KMS-11 (cell line): ENCODE measurements around the gene DNTTIP2.
"Not testable (repeated sequence)": the region's sequence is repeated elsewhere in the genome, so short reads cannot be mapped to it uniquely, and the experiment has no call there.

Source experiments
- H2AFZ ChIP-seq: fragments of 200-600 bp; sonication (generic); 2 replicates; pipeline ENCODE4 v1.6.1; 2016; ENCODE audit warnings: antibody characterized with exemption, mixed run types, low read depth
- H3K27ac ChIP-seq: fragments of 200-600 bp; sonication (generic); 2 replicates; pipeline ENCODE4 v1.6.1; 2016; ENCODE audit warnings: mild to moderate bottlenecking, mixed run types
- H3K27me3 ChIP-seq: fragments of 200-600 bp; sonication (generic); 2 replicates; pipeline ENCODE4 v1.6.1; 2017; ENCODE audit warnings: mild to moderate bottlenecking, low read depth, mixed run types, moderate library complexity; ENCODE audit not compliant: insufficient read depth
- H3K36me3 ChIP-seq: fragments of 200-600 bp; sonication (generic); 2 replicates; pipeline ENCODE4 v1.6.1; 2017; ENCODE audit warnings: mild to moderate bottlenecking, mixed run types; ENCODE audit not compliant: insufficient read depth
- H3K4me1 ChIP-seq: fragments of 200-600 bp; sonication (generic); 2 replicates; pipeline ENCODE4 v1.6.1; 2016; ENCODE audit warnings: mild to moderate bottlenecking, low read depth, mixed run types; ENCODE audit not compliant: poor library complexity, severe bottlenecking
- H3K4me2 ChIP-seq: fragments of 200-600 bp; sonication (generic); 2 replicates; pipeline ENCODE4 v1.7.0; 2016; ENCODE audit warnings: mild to moderate bottlenecking, mixed run types
- H3K4me3 ChIP-seq: fragments of 200-600 bp; sonication (generic); IDR thresholded peaks from 2 replicates; pipeline ENCODE4 v1.6.1; 2017; ENCODE audit warnings: low read depth, low read length, mixed read lengths; ENCODE audit not compliant: insufficient read depth
- H3K79me2 ChIP-seq: fragments of 200-600 bp; sonication (generic); 2 replicates; pipeline ENCODE4 v1.6.1; 2016; ENCODE audit warnings: low read depth, mixed run types; ENCODE audit not compliant: insufficient read depth
- H3K9ac ChIP-seq: fragments of 200-600 bp; sonication (generic); 2 replicates; pipeline ENCODE4 v1.6.1; 2016; ENCODE audit warnings: mild to moderate bottlenecking, mixed run types
- H4K20me1 ChIP-seq: fragments of 200-600 bp; sonication (generic); 2 replicates; pipeline ENCODE4 v1.6.1; 2016; ENCODE audit warnings: mild to moderate bottlenecking, mixed run types; ENCODE audit not compliant: insufficient read depth
- CTCF ChIP-seq: fragments of 200-600 bp; sonication (generic); conservative IDR thresholded peaks from 2 replicates; pipeline ENCODE4 v1.6.1; 2017; ENCODE audit warnings: low read depth, mild to moderate bottlenecking, antibody characterized with exemption, low read length, moderate library complexity, mixed read lengths

The DNTTIP2 gene

GRCh38 chr1:93850687-93851326 lies 28.2 kb downstream of the DNTTIP2 start:
- H3K36me3 ChIP-seq, H3K9ac ChIP-seq, H3K4me2 ChIP-seq, H3K79me2 ChIP-seq, H2AFZ ChIP-seq, H3K27ac ChIP-seq, H3K4me1 ChIP-seq, H3K4me3 ChIP-seq, H3K27me3 ChIP-seq, H4K20me1 ChIP-seq: not testable (repeated sequence)
- TF ChIP-seq CTCF = peak; percentile 36

- H3K27ac ChIP-seq = peak overlapping the region; percentile 89; the same call in 1 of the 2 replicates
- H3K4me3 ChIP-seq = peak overlapping the region; percentile 82
- TF ChIP-seq CTCF = no peak
- H3K79me2 ChIP-seq = no peaks in the 10 kb centered on the region
- no peaks in the 10 kb centered on the region for H4K20me1 ChIP-seq
- no peaks in the 10 kb centered on the region for H3K27me3 ChIP-seq
- H3K9ac ChIP-seq = peak overlapping the region; percentile 92; the same call in 1 of the 2 replicates
- peak overlapping the region; percentile 85 for H2AFZ ChIP-seq
- H3K36me3 ChIP-seq = no peaks in the 10 kb centered on the region
- peak overlapping the region; percentile 29 for H3K4me2 ChIP-seq
- H3K4me1 ChIP-seq = peaks cover 22% of the 10 kb centered on the region
Measured at GRCh38 chr1:93848350-93848883, 30.6 kb downstream of the DNTTIP2 start.

GRCh38 chr1:93847811-93848288 lies 31.2 kb downstream of the DNTTIP2 start:
- Histone ChIP-seq H3K4me2 (peak overlapping the region; percentile 29), H3K79me2 (no peaks in the 10 kb centered on the region), H2AFZ (peak overlapping the region; percentile 85), H3K27ac (peak overlapping the region; percentile 89), H3K36me3 (no peaks in the 10 kb centered on the region), H3K4me1 (peaks cover 22% of the 10 kb centered on the region), H3K9ac (peak overlapping the region; percentile 92), H4K20me1 (no peaks in the 10 kb centered on the region), H3K27me3 (no peaks in the 10 kb centered on the region), H3K4me3 (peak overlapping the region; percentile 82)
- no peak for TF ChIP-seq CTCF

GRCh38 chr1:93846992-93847810 lies 31.8 kb downstream of the DNTTIP2 start:
- peak overlapping the region; percentile 29; the same call in 1 of the 2 replicates for H3K4me2 ChIP-seq
- no peaks in the 10 kb centered on the region for H3K79me2 ChIP-seq
- no peaks in the 10 kb centered on the region for H3K27me3 ChIP-seq
- peaks cover 22% of the 10 kb centered on the region for H3K4me1 ChIP-seq
- H4K20me1 ChIP-seq = no peaks in the 10 kb centered on the region
- peak overlapping the region; percentile 82 for H3K4me3 ChIP-seq
- H3K27ac ChIP-seq = peak overlapping the region; percentile 89
- peak overlapping the region; percentile 85 for H2AFZ ChIP-seq
- peak overlapping the region; percentile 92 for H3K9ac ChIP-seq
- no peak for TF ChIP-seq CTCF
- H3K36me3 ChIP-seq = no peaks in the 10 kb centered on the region
